IMR-90 (cell line): ENCODE measurements around the gene NFATC3. TPM values are rescaled to one million over a fixed set of nuclear protein-coding genes. Genes with fewer than 3 reads are reported as not detected.

Source experiments
- ATAC-seq: fragments of 200-7000 bp; cut with Tn5 transposase; 2 replicates; pipeline ENCODE4 v1.9.1; 2020; ENCODE audit warnings: low read depth, mild to moderate bottlenecking, moderate library complexity
- BruUV-seq: library from RNA; stranded (reverse); fragments of 400-500 nt; replicated peaks from 2 replicates; lab custom pipeline; 2021; lab: Mats Ljungman, UMichigan
- CTCF ChIA-PET: fragments of 300-600 bp; formaldehyde crosslinking; extraction: SDS; loops from one replicate; lab custom pipeline; 2021; ENCODE audit warnings: antibody characterized with exemption; lab: Yijun Ruan, JAX
- POLR2A ChIA-PET: fragments of 300-600 bp; sonication (Branson Sonifier 250); formaldehyde crosslinking; loops from one replicate; lab custom pipeline; 2022; ENCODE audit warnings: antibody characterized with exemption; ENCODE audit not compliant: unreplicated experiment; lab: Charles Lee
- DNase-seq: peaks from one replicate; pipeline ENCODE4 v3.0.0; 2013
- H2AFZ ChIP-seq: replicated peaks from 2 replicates; pipeline ENCODE3; 2013; ENCODE audit warnings: low read length, mild to moderate bottlenecking; ENCODE audit not compliant: poor library complexity
- H2AK5ac ChIP-seq: 2 replicates; pipeline ENCODE4 v1.6.1; 2013; ENCODE audit warnings: low read depth, low read length, inconsistent platforms
- H2AK9ac ChIP-seq: replicated peaks from 2 replicates; pipeline ENCODE3; 2013; ENCODE audit warnings: mild to moderate bottlenecking, low read depth, low read length, moderate library complexity; ENCODE audit not compliant: poor library complexity
- H2BK120ac ChIP-seq: 2 replicates; pipeline ENCODE4 v1.6.1; 2013; ENCODE audit warnings: low read depth, low read length, inconsistent platforms
- H2BK15ac ChIP-seq: 3 replicates; pipeline ENCODE4 v1.6.1; 2013; ENCODE audit warnings: low read depth, low read length, inconsistent platforms
- H2BK20ac ChIP-seq: 2 replicates; pipeline ENCODE4 v1.6.1; 2013; ENCODE audit warnings: low read depth, mild to moderate bottlenecking, inconsistent platforms, low read length, moderate library complexity
- H2BK5ac ChIP-seq: 2 replicates; pipeline ENCODE4 v1.6.1; 2013; ENCODE audit warnings: mild to moderate bottlenecking, low read depth, low read length, inconsistent platforms; ENCODE audit not compliant: poor library complexity, severe bottlenecking
- H3K14ac ChIP-seq: replicated peaks from 2 replicates; pipeline ENCODE4 v1.6.1; 2013; ENCODE audit warnings: low read depth, low read length, inconsistent platforms
- H3K18ac ChIP-seq: 2 replicates; pipeline ENCODE4 v1.6.1; 2013; ENCODE audit warnings: low read depth, low read length, control low read depth
- H3K23ac ChIP-seq: 2 replicates; pipeline ENCODE4 v1.6.1; 2013; ENCODE audit warnings: low read depth, low read length, inconsistent platforms
- H3K27ac ChIP-seq: 2 replicates; pipeline ENCODE4 v1.5.1; 2013; ENCODE audit warnings: mild to moderate bottlenecking, control low read depth, low read length; ENCODE audit not compliant: insufficient read depth
- H3K27me3 ChIP-seq: 2 replicates; pipeline ENCODE4 v1.6.1; 2013; ENCODE audit warnings: low read length; ENCODE audit not compliant: control insufficient read depth, insufficient read depth
- H3K36me3 ChIP-seq: 2 replicates; pipeline ENCODE4 v1.6.1; 2013; ENCODE audit warnings: low read length, mixed read lengths; ENCODE audit not compliant: control insufficient read depth, insufficient read depth
- H3K4ac ChIP-seq: 2 replicates; pipeline ENCODE4 v1.6.1; 2013; ENCODE audit warnings: low read depth, low read length, inconsistent platforms
- H3K4me1 ChIP-seq: 2 replicates; pipeline ENCODE4 v1.6.1; 2013; ENCODE audit warnings: low read length, mixed read lengths; ENCODE audit not compliant: control insufficient read depth, insufficient read depth
- H3K4me2 ChIP-seq: 2 replicates; pipeline ENCODE4 v1.6.1; 2013; ENCODE audit warnings: low read depth, mild to moderate bottlenecking, control low read depth, low read length, moderate library complexity
- H3K4me3 ChIP-seq: 2 replicates; pipeline ENCODE4 v1.5.1; 2013; ENCODE audit warnings: low read depth, mild to moderate bottlenecking, control low read depth, low read length, moderate library complexity; ENCODE audit not compliant: insufficient read depth
- H3K56ac ChIP-seq: 2 replicates; pipeline ENCODE4 v1.6.1; 2013; ENCODE audit warnings: low read length, inconsistent platforms; ENCODE audit not compliant: insufficient read depth; ENCODE audit errors: extremely low read depth
- H3K79me1 ChIP-seq, 2 experiments: 2 replicates each; pipeline ENCODE4 v1.6.1; 2013; ENCODE audit warnings: low read length in 2 of 2, inconsistent platforms in 1 of 2, low read depth in 1 of 2
- H3K9ac ChIP-seq: 2 replicates; pipeline ENCODE4 v1.6.1; 2013; ENCODE audit warnings: low read depth, low read length, control low read depth
- H3K9me1 ChIP-seq: 2 replicates; pipeline ENCODE4 v1.6.1; 2013; ENCODE audit warnings: low read length, inconsistent platforms; ENCODE audit not compliant: insufficient read depth
- H3K9me3 ChIP-seq: 2 replicates; pipeline ENCODE4 v1.6.1; 2013; ENCODE audit warnings: low read length; ENCODE audit not compliant: control insufficient read depth, insufficient read depth
- H4K20me1 ChIP-seq: 2 replicates; pipeline ENCODE4 v1.6.1; 2013; ENCODE audit warnings: low read length, inconsistent platforms; ENCODE audit not compliant: insufficient read depth
- H4K5ac ChIP-seq: 2 replicates; pipeline ENCODE4 v1.6.1; 2013; ENCODE audit warnings: mild to moderate bottlenecking, low read depth, low read length, control low read depth
- H4K8ac ChIP-seq, 2 experiments: 2 replicates each; pipeline ENCODE4 v1.6.1; 2013; ENCODE audit warnings: low read depth in 2 of 2, low read length in 2 of 2, control low read depth in 1 of 2, inconsistent platforms in 1 of 2
- H4K91ac ChIP-seq: 2 replicates; pipeline ENCODE4 v1.6.1; 2013; ENCODE audit warnings: low read depth, low read length, inconsistent platforms; ENCODE audit not compliant: insufficient read depth
- BHLHE40 ChIP-seq: fragments of 150-350 bp; IDR thresholded peaks from 2 replicates; pipeline ENCODE4 v1.6.1; 2016; ENCODE audit warnings: mild to moderate bottlenecking, low read depth, low read length
- CEBPB ChIP-seq: IDR thresholded peaks from 2 replicates; pipeline ENCODE4 v1.6.1; 2012; ENCODE audit warnings: low read depth, low read length, improper control_type of control experiment
- CHD1 ChIP-seq: IDR thresholded peaks from 2 replicates; pipeline ENCODE4 v1.6.1; 2012; ENCODE audit warnings: low read depth, low read length, improper control_type of control experiment
- FOS ChIP-seq: fragments of 150-350 bp; IDR thresholded peaks from 2 replicates; pipeline ENCODE4 v1.6.1; 2016; ENCODE audit warnings: low read depth, low read length
- MAFK ChIP-seq: IDR thresholded peaks from 2 replicates; pipeline ENCODE4 v1.6.1; 2012; ENCODE audit warnings: low read depth, low read length, improper control_type of control experiment
- MAZ ChIP-seq: IDR thresholded peaks from 2 replicates; pipeline ENCODE4 v1.6.1; 2012; ENCODE audit warnings: low read depth, mild to moderate bottlenecking, low read length, improper control_type of control experiment, moderate library complexity, borderline replicate concordance
- MXI1 ChIP-seq: IDR thresholded peaks from 2 replicates; pipeline ENCODE4 v1.6.1; 2012; ENCODE audit warnings: low read depth, mild to moderate bottlenecking, low read length, moderate library complexity, borderline replicate concordance
- NFE2L2 ChIP-seq: fragments of 150-350 bp; IDR thresholded peaks from 2 replicates; pipeline ENCODE4 v1.6.1; 2016; ENCODE audit warnings: low read depth, mild to moderate bottlenecking, low read length
- POLR2A ChIP-seq: IDR thresholded peaks from 2 replicates; pipeline ENCODE4 v1.6.1; 2012; ENCODE audit warnings: mild to moderate bottlenecking, low read depth, low read length
- RAD21 ChIP-seq: IDR thresholded peaks from 2 replicates; pipeline ENCODE4 v1.6.1; 2012; ENCODE audit warnings: low read length, improper control_type of control experiment
- RCOR1 ChIP-seq: IDR thresholded peaks from 2 replicates; pipeline ENCODE4 v1.6.1; 2012; ENCODE audit warnings: mild to moderate bottlenecking, low read length, improper control_type of control experiment; ENCODE audit not compliant: insufficient replicate concordance
- RFX5 ChIP-seq: IDR thresholded peaks from 2 replicates; pipeline ENCODE4 v1.8.0; 2012; ENCODE audit warnings: low read depth, mild to moderate bottlenecking, low read length, moderate library complexity
- SMC3 ChIP-seq: fragments of 150-350 bp; IDR thresholded peaks from 2 replicates; pipeline ENCODE4 v1.6.1; 2016; ENCODE audit warnings: low read depth, mild to moderate bottlenecking, antibody characterized with exemption, low read length, moderate library complexity
- WGBS, 2 experiments: methylation state at CpG; one replicate each; pipeline versions ENCODE4 v1.1.5 to v1.1.7; 2013; ENCODE audit warnings: missing lambda C conversion rate in 2 of 2; ENCODE audit not compliant: insufficient read length in 1 of 2; ENCODE audit errors: extremely low coverage in 2 of 2; 5-methylcytosine and 5-hydroxymethylcytosine counted together
- dilution Hi-C: fragments of 300-500 bp; cut with HindIII; formaldehyde crosslinking; loops from one replicate; pipeline ENCODE4 v1.14.3; 2018; ENCODE audit warnings: low sequenced_read_pairs; ENCODE audit not compliant: unreplicated experiment
- in situ Hi-C: fragments of 300-500 bp; cut with MboI; formaldehyde crosslinking; loops from 3 replicates; pipeline ENCODE4 v1.14.3; 2019; ENCODE audit warnings: low sequenced_read_pairs, inconsistent platforms, mixed read lengths
- intact Hi-C: fragments of 100-400 bp; cut with micrococcal nuclease; formaldehyde crosslinking; loops from 2 replicates; pipeline ENCODE4 v1.10.0; 2022
- polyA plus RNA-seq, 3 experiments: library from polyadenylated mRNA; depleted of rRNA; stranded (reverse); fragments of >200 nt; gene quantifications; 2 replicates each; pipeline ENCODE4 v1.2.3, GENCODE V29; 2012; ENCODE audit warnings: low replicate concordance in 1 of 3
- total RNA-seq: library from RNA; depleted of rRNA; stranded (reverse); fragments of >200 nt; gene quantifications from 2 replicates; pipeline ENCODE4 v1.2.3, GENCODE V29; 2012
- TF ChIP-seq, protein P1 (sequence below): conservative IDR thresholded peaks from 2 replicates; pipeline ENCODE4 v1.5.1; 2012; ENCODE audit warnings: mild to moderate bottlenecking, low read depth, low read length, improper control_type of control experiment
- TF ChIP-seq, protein P2 (sequence below): fragments of 150-350 bp; IDR thresholded peaks from 2 replicates; pipeline ENCODE4 v1.6.1; 2017; ENCODE audit warnings: mild to moderate bottlenecking, antibody characterized with exemption, low read length, low read depth
- TF ChIP-seq, protein P3 (sequence below): fragments of 150-350 bp; IDR thresholded peaks from 2 replicates; pipeline ENCODE4 v1.6.1; 2016; ENCODE audit warnings: low read depth, mild to moderate bottlenecking, low read length, moderate library complexity, borderline replicate concordance

NFATC3 gene
- total and polyA plus RNA-seq, 2 of the 4 experiments (the other 2 are of a cell fraction) = 6.3 to 21.5 TPM

DNA sequence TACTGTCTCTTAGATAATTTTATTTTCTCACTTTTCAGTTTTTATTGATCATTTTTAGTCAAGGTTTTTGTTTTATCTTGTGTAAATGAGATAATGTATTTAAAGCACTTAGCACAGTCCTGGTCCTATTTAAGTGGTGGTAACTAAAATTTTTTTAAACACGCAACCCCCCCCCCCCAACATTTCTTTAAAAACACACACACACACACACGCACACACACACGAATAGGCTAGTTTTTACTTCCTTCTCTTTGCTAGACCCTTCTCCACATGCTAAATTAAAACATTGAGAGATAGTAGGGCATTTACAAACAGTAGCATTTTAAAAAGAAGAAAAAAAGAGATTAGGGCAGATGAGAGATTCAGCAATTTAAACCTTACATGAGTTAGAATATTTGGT is 5.0 kb downstream of the NFATC3 start:
- TF ChIP-seq NFE2L2 = no peak
- TF ChIP-seq, protein P1, sequence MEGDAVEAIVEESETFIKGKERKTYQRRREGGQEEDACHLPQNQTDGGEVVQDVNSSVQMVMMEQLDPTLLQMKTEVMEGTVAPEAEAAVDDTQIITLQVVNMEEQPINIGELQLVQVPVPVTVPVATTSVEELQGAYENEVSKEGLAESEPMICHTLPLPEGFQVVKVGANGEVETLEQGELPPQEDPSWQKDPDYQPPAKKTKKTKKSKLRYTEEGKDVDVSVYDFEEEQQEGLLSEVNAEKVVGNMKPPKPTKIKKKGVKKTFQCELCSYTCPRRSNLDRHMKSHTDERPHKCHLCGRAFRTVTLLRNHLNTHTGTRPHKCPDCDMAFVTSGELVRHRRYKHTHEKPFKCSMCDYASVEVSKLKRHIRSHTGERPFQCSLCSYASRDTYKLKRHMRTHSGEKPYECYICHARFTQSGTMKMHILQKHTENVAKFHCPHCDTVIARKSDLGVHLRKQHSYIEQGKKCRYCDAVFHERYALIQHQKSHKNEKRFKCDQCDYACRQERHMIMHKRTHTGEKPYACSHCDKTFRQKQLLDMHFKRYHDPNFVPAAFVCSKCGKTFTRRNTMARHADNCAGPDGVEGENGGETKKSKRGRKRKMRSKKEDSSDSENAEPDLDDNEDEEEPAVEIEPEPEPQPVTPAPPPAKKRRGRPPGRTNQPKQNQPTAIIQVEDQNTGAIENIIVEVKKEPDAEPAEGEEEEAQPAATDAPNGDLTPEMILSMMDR = no peak
- TF ChIP-seq RAD21 = no peak
- no peak for TF ChIP-seq CEBPB
- no peak for TF ChIP-seq MAFK
- TF ChIP-seq RCOR1 = no peak
- TF ChIP-seq MXI1 = no peak
- TF ChIP-seq CHD1 = no peak
- no peak for TF ChIP-seq SMC3
- TF ChIP-seq, protein P2, sequence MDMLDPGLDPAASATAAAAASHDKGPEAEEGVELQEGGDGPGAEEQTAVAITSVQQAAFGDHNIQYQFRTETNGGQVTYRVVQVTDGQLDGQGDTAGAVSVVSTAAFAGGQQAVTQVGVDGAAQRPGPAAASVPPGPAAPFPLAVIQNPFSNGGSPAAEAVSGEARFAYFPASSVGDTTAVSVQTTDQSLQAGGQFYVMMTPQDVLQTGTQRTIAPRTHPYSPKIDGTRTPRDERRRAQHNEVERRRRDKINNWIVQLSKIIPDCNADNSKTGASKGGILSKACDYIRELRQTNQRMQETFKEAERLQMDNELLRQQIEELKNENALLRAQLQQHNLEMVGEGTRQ = no peak
- no peak for TF ChIP-seq FOS
- no peak for TF ChIP-seq MAZ
- no peak for TF ChIP-seq RFX5
- no peak for TF ChIP-seq POLR2A
- TF ChIP-seq, protein P3, sequence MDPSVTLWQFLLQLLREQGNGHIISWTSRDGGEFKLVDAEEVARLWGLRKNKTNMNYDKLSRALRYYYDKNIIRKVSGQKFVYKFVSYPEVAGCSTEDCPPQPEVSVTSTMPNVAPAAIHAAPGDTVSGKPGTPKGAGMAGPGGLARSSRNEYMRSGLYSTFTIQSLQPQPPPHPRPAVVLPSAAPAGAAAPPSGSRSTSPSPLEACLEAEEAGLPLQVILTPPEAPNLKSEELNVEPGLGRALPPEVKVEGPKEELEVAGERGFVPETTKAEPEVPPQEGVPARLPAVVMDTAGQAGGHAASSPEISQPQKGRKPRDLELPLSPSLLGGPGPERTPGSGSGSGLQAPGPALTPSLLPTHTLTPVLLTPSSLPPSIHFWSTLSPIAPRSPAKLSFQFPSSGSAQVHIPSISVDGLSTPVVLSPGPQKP = no peak
- no peak for TF ChIP-seq BHLHE40
- H3K4me1 ChIP-seq = peaks cover 2% of the 10 kb centered on the region; the same call in 1 of the 2 replicates
- H2AFZ ChIP-seq = no peak overlapping the region
- dilution Hi-C loops (no loop called here), in situ Hi-C loops (loop anchor here (10.0 kb wide), 1 partner anchor 135 kb away; no protein-coding TSS in a partner anchor), intact Hi-C loops (loop anchor here (5.0 kb wide), 1 partner anchor 42 kb away; no protein-coding TSS in a partner anchor)
- no peak overlapping the region for H4K8ac ChIP-seq
- H3K27ac ChIP-seq = no peak overlapping the region
- H3K4ac ChIP-seq = no peak overlapping the region
- H3K23ac ChIP-seq = no peak overlapping the region
- no TSS peak for BruUV-seq
- ChIA-PET CTCF (no interaction called here), POLR2A (no interaction called here)
- no peak overlapping the region for H2BK20ac ChIP-seq
- DNase-seq = no peak
- H4K91ac ChIP-seq = no peak overlapping the region
- no peak overlapping the region for H4K5ac ChIP-seq
- no peaks in the 10 kb centered on the region for H3K27me3 ChIP-seq
- H3K9ac ChIP-seq = no peak overlapping the region
- H2AK5ac ChIP-seq = no peak overlapping the region
- WGBS, 2 experiments = no CpG with 5 or more reads among the region's 3 CpGs
- no peak for ATAC-seq
- peaks cover 16 to 62% of the 10 kb centered on the region in 2 experiments for H3K79me1 ChIP-seq
- peaks cover 20% of the 10 kb centered on the region; the same call in 1 of the 2 replicates for H4K20me1 ChIP-seq
- H3K18ac ChIP-seq = no peak overlapping the region
- H2BK5ac ChIP-seq = no peak overlapping the region
- H3K4me3 ChIP-seq = no peak overlapping the region
- no peaks in the 10 kb centered on the region for H3K9me3 ChIP-seq
- H3K14ac ChIP-seq = no peak overlapping the region
- no peaks in the 10 kb centered on the region for H3K36me3 ChIP-seq
- 0 out of 2 replicates have a peak, but pooled peaks cover 2% of the 10 kb centered on the region for H3K9me1 ChIP-seq
- no peak overlapping the region for H2AK9ac ChIP-seq
- no peak overlapping the region for H2BK120ac ChIP-seq
- H3K4me2 ChIP-seq = no peak overlapping the region
- no peak overlapping the region for H3K56ac ChIP-seq
- H2BK15ac ChIP-seq = no peak overlapping the region
